Measurements from ENCODE around the gene SPNS1.
A peak's percentile ranks its signal among the peaks of the same experiment; 100 is the strongest.

Gene SPNS1

GRCh38 chr16:28950648-28951409, 23.7 kb upstream of the SPNS1 start, which contains the start of gene NFATC2IP:
Gene NFATC2IP (plus strand): TSS chr16:28950937. CDS start chr16:28951012, 75 bp downstream.
- peak; percentile 99 for DNase-seq
- peaks cover 15% of the 10 kb centered on the region for H3K36me3 ChIP-seq
- TF ChIP-seq, protein P1, sequence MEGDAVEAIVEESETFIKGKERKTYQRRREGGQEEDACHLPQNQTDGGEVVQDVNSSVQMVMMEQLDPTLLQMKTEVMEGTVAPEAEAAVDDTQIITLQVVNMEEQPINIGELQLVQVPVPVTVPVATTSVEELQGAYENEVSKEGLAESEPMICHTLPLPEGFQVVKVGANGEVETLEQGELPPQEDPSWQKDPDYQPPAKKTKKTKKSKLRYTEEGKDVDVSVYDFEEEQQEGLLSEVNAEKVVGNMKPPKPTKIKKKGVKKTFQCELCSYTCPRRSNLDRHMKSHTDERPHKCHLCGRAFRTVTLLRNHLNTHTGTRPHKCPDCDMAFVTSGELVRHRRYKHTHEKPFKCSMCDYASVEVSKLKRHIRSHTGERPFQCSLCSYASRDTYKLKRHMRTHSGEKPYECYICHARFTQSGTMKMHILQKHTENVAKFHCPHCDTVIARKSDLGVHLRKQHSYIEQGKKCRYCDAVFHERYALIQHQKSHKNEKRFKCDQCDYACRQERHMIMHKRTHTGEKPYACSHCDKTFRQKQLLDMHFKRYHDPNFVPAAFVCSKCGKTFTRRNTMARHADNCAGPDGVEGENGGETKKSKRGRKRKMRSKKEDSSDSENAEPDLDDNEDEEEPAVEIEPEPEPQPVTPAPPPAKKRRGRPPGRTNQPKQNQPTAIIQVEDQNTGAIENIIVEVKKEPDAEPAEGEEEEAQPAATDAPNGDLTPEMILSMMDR (IDR thresholded peaks at IDR 0.05; ENCODE audit: low read depth, low read length): no peak
- no peaks in the 10 kb centered on the region for H3K27me3 ChIP-seq
- H3K4me1 ChIP-seq: no peaks in the 10 kb centered on the region
- peak within 1 kb of the TSS; percentile 87 for H3K4me3 ChIP-seq (ENCODE audit: low read depth, low read length)
- H3K9me3 ChIP-seq: no peaks in the 10 kb centered on the region

DNA sequence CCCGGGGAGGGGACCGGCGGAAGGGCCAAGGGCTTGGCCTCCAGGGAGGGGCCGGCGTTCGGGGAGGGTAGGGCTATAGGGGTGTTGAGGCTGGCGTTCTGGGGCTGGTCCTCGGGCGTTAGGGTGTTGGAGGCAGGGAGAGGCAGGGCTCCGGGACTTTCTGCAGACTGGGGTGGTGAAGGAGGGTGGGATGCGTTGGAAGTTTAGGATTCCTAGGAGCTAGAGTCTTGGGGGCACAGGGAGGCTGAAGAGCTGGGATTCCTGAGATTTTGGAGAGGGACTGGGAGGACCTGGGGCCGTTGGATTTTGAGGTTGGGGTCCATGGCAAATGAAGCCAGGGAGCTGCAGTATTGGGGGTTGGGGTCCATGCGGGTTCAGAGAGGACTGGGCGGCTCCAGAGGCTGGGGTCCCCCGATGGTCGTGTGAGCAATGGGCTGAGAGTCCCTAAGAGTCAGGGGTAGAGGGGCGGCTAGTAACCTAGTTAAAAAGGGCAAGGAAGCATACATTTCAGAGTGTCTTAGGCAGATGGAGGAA, 23.1 kb upstream of the SPNS1 start:
- no peaks in the 10 kb centered on the region for H3K4me1 ChIP-seq
- peak; percentile 20 for DNase-seq
- no peaks in the 10 kb centered on the region for H3K9me3 ChIP-seq
- H3K36me3 ChIP-seq: peaks cover 18% of the 10 kb centered on the region
- H3K4me3 ChIP-seq (ENCODE audit: low read depth, low read length): peak overlapping the region; percentile 87
- no peaks in the 10 kb centered on the region for H3K27me3 ChIP-seq
- TF ChIP-seq, protein P1 (IDR thresholded peaks at IDR 0.05; ENCODE audit: low read depth, low read length): no peak

- H3K4me3 ChIP-seq (ENCODE audit: low read depth, low read length): no peak overlapping the region
- DNase-seq: no peak
- H3K4me1 ChIP-seq: no peaks in the 10 kb centered on the region
- H3K9me3 ChIP-seq: no peaks in the 10 kb centered on the region
- no peaks in the 10 kb centered on the region for H3K27me3 ChIP-seq
- peaks cover 38% of the 10 kb centered on the region for H3K36me3 ChIP-seq
- TF ChIP-seq, protein P1 (IDR thresholded peaks at IDR 0.05; ENCODE audit: low read depth, low read length): no peak
Observed at GRCh38 chr16:28958216-28958615, 16.4 kb upstream of the SPNS1 start.

- Histone ChIP-seq H3K36me3 (peaks cover 36% of the 10 kb centered on the region), H3K27me3 (no peaks in the 10 kb centered on the region), H3K9me3 (no peaks in the 10 kb centered on the region), H3K4me1 (no peaks in the 10 kb centered on the region), H3K4me3 (ENCODE audit: low read depth, low read length) (no peak overlapping the region)
- no peak for DNase-seq
- TF ChIP-seq, protein P1 (IDR thresholded peaks at IDR 0.05; ENCODE audit: low read depth, low read length): no peak
Observed at GRCh38 chr16:28958836-28959235, 15.7 kb upstream of the SPNS1 start.

GRCh38 chr16:28964072-28964471, 10.5 kb upstream of the SPNS1 start:
- TF ChIP-seq, protein P1 (IDR thresholded peaks at IDR 0.05; ENCODE audit: low read depth, low read length): no peak
- no peak overlapping the region for H3K4me3 ChIP-seq (ENCODE audit: low read depth, low read length)
- no peaks in the 10 kb centered on the region for H3K4me1 ChIP-seq
- H3K36me3 ChIP-seq: peaks cover 27% of the 10 kb centered on the region
- H3K27me3 ChIP-seq: no peaks in the 10 kb centered on the region
- DNase-seq: no peak
- H3K9me3 ChIP-seq: no peaks in the 10 kb centered on the region

DNA sequence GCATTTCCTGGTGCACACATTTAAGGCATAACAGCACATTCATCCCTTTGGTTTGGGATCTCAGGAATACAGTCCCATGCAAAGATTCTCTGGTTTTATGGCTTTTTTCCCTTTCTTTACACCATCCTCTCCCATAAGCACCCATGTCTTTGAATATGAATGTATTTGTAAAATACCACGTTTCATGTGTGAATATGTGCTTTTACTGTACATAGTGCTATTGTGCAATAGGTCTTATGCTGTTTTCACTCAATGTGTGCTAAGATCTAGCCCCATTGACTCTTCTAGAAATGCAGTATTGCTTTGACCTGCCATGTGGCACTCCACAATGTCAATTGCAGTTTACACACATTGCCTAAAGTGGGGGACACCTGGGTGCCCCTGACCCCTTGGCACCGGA, 10.1 kb upstream of the SPNS1 start:
- TF ChIP-seq, protein P1 (IDR thresholded peaks at IDR 0.05; ENCODE audit: low read depth, low read length): no peak
- Histone ChIP-seq H3K27me3 (no peaks in the 10 kb centered on the region), H3K9me3 (no peaks in the 10 kb centered on the region), H3K4me3 (ENCODE audit: low read depth, low read length) (no peak overlapping the region), H3K4me1 (no peaks in the 10 kb centered on the region), H3K36me3 (peaks cover 26% of the 10 kb centered on the region)
- DNase-seq: no peak
